ENCODE measurements around the gene PXDN. TPM values are rescaled to one million over a fixed set of nuclear protein-coding genes. Genes with fewer than 3 reads are reported as not detected.

Gene PXDN
- total and polyA plus RNA-seq, 2 donors (not counting 1 experiment from before 2014, with no cell fraction given), result 0.21 to 1.4 TPM

DNA sequence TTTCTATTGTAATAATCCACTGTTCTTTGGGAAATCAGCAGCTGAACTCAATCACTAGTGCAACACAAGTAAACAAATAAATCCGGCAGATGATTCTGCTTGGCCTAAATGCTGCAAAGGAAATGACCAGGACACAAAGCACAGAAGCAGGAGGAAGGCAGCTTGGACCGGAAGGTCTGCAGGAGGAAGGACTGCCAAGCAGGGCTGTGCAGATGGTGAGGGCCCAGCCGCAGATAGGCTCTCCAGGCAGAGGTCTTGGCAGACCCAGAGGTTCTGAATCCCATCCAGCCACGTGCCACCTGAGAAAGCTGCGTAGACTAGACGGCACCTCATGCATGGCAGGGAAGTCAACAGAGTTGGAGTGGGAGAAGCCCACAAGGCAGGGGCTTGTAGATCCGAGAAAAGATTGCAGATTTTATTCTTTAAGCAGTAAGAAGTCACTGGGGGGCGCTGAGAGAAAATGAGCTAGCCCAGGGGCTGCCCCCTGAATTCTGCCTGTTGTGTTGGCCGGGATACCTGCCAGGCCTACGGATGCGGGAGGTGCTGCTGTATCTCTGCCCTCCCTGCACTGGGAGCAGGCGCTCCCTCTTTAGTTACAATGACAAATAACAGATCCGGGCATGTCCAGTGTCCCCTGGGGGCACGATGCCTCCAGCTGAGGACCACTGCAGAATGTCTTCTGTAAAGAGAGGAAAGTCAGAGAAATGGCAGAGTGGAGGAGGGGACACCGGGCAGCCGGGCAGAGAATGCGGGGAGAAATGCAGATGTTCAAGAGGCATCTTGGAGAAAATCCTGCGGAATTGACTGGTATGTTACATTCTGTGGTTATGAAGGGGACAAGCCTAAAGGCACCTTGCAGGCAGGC is 153.5 kb downstream of the PXDN start:
- Histone ChIP-seq H3K27ac (ENCODE audit: low read length in 2 of 2) (no peak overlapping the region), H2AFZ (ENCODE audit: insufficient read depth, low read depth, low read length, poor library complexity, severe bottlenecking) (no peak overlapping the region), H3K4me2 (replicated peaks; ENCODE audit: low read depth, low read length, poor library complexity, severe bottlenecking) (no peak overlapping the region), H3K4me1 (ENCODE audit: control insufficient read depth in 2 of 2, insufficient read depth in 2 of 2, low read length in 2 of 2) (no peaks in the 10 kb centered on the region), H3K9me3 (ENCODE audit: control extremely low read depth in 1 of 3, control insufficient read depth in 2 of 3, insufficient read depth in 1 of 3, low read length in 2 of 3) (peaks cover 0 to 27% (median 0%) of the 10 kb centered on the region in 3 donors), H3K9ac (ENCODE audit: low read length) (no peak overlapping the region), H3K36me3 (replicated peaks in 1 of 2; ENCODE audit: control extremely low read depth in 1 of 2, control insufficient read depth in 1 of 2, extremely low read depth in 1 of 2, insufficient read depth in 2 of 2, low read length in 1 of 2) (no peaks in the 10 kb centered on the region), H4K20me1 (ENCODE audit: control insufficient read depth, insufficient read depth, low read length, poor library complexity, severe bottlenecking) (no peaks in the 10 kb centered on the region), H3K4me3 (ENCODE audit: control extremely low read depth in 1 of 5, extremely low read depth in 1 of 5, insufficient read depth in 1 of 5, low read depth in 2 of 5, low read length in 4 of 5) (no peak overlapping the region), H3K79me2 (ENCODE audit: control insufficient read depth, insufficient read depth, low read length) (no peaks in the 10 kb centered on the region), H3K27me3 (replicated peaks in 1 of 4; ENCODE audit: control extremely low read depth in 1 of 4, control insufficient read depth in 3 of 4, insufficient read depth in 4 of 4, low read length in 3 of 4) (peaks cover 0 to 41% (median 4%) of the 10 kb centered on the region in 4 experiments)
- Mint-ChIP-seq H3K4me3 (no peak overlapping the region), H3K4me1 (no peaks in the 10 kb centered on the region), H3K27me3 (peaks cover 19% of the 10 kb centered on the region), H3K27ac (no peak overlapping the region), H3K9me3 (ENCODE audit: insufficient read depth) (peaks cover 3% of the 10 kb centered on the region)
- no peak for TF ChIP-seq EZH2 (IDR thresholded peaks at IDR 0.05; ENCODE audit: borderline replicate concordance, insufficient read depth, low read depth, low read length, poor library complexity, severe bottlenecking)
- TF ChIP-seq, protein P1, sequence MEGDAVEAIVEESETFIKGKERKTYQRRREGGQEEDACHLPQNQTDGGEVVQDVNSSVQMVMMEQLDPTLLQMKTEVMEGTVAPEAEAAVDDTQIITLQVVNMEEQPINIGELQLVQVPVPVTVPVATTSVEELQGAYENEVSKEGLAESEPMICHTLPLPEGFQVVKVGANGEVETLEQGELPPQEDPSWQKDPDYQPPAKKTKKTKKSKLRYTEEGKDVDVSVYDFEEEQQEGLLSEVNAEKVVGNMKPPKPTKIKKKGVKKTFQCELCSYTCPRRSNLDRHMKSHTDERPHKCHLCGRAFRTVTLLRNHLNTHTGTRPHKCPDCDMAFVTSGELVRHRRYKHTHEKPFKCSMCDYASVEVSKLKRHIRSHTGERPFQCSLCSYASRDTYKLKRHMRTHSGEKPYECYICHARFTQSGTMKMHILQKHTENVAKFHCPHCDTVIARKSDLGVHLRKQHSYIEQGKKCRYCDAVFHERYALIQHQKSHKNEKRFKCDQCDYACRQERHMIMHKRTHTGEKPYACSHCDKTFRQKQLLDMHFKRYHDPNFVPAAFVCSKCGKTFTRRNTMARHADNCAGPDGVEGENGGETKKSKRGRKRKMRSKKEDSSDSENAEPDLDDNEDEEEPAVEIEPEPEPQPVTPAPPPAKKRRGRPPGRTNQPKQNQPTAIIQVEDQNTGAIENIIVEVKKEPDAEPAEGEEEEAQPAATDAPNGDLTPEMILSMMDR (IDR thresholded peaks at IDR 0.05), result no peak
- WGBS (ENCODE audit: insufficient coverage), result 88% methylated on average over 17 of the region's 18 CpGs
- POLR2A ChIA-PET, result no interaction called here
- CTCF ChIA-PET, result no interaction called here
- intact Hi-C loops (cut with micrococcal nuclease), result no loop called here
- ATAC-seq (ENCODE audit: low read depth) (no peak), DNase-seq (no peak)

DNA sequence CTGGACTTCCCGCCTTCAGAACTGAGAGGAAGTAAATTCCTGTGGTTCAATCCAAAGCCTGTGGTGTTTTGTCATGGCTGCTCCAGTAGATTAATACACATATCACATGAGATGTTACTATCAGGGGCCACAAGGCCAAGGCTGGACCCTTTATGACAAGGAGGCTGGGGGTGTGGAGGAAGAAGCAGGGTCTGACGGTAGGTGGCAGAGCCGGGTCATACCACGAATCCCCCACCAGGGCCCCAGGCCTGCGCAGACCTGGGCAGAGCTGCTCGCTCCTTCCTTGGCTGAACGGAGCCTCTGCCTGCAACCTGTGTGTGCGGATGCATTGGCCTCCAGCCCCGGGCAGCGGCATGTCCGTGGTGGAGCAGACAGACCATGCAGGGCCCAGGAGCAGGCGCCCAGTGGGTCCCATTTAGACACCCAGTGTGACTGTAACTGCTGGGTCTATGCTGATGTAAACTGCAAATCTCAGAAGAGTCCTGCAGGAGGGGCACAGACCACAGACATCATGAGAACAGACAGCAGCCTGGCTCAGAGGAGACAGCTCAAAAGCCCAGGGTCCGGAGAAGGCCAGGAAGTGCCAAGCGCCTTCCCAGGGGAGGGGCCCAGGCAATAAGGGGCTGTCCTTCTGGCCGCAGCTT is 155.2 kb downstream of the PXDN start:
- no peak overlapping the region for H3K27ac Mint-ChIP-seq
- no peak for ATAC-seq (ENCODE audit: low read depth)
- Histone ChIP-seq H3K9me3 (ENCODE audit: control extremely low read depth in 1 of 3, control insufficient read depth in 2 of 3, insufficient read depth in 1 of 3, low read length in 2 of 3) (peaks cover 0 to 18% (median 0%) of the 10 kb centered on the region in 3 donors), H3K4me3 (ENCODE audit: control extremely low read depth in 1 of 5, extremely low read depth in 1 of 5, insufficient read depth in 1 of 5, low read depth in 2 of 5, low read length in 4 of 5) (no peak overlapping the region), H4K20me1 (ENCODE audit: control insufficient read depth, insufficient read depth, low read length, poor library complexity, severe bottlenecking) (no peaks in the 10 kb centered on the region), H3K79me2 (ENCODE audit: control insufficient read depth, insufficient read depth, low read length) (no peaks in the 10 kb centered on the region), H3K9ac (ENCODE audit: low read length) (no peak overlapping the region), H3K27me3 (replicated peaks in 1 of 4; ENCODE audit: control extremely low read depth in 1 of 4, control insufficient read depth in 3 of 4, insufficient read depth in 4 of 4, low read length in 3 of 4) (peaks cover 0 to 41% (median 4%) of the 10 kb centered on the region in 4 experiments), H3K4me2 (replicated peaks; ENCODE audit: low read depth, low read length, poor library complexity, severe bottlenecking) (no peak overlapping the region), H2AFZ (ENCODE audit: insufficient read depth, low read depth, low read length, poor library complexity, severe bottlenecking) (no peak overlapping the region), H3K36me3 (replicated peaks in 1 of 2; ENCODE audit: control extremely low read depth in 1 of 2, control insufficient read depth in 1 of 2, extremely low read depth in 1 of 2, insufficient read depth in 2 of 2, low read length in 1 of 2) (no peaks in the 10 kb centered on the region), H3K4me1 (ENCODE audit: control insufficient read depth in 2 of 2, insufficient read depth in 2 of 2, low read length in 2 of 2) (no peaks in the 10 kb centered on the region), H3K27ac (ENCODE audit: low read length in 2 of 2) (no peak overlapping the region)
- peak; percentile 55 for DNase-seq
- 40% methylated on average over 15 of the region's 15 CpGs for WGBS (ENCODE audit: insufficient coverage)
- ChIA-PET CTCF (interaction anchor here (1.0 to 1.4 kb wide), 2 partner anchors 179 to 180 kb away, joined by 3 read pairs; no protein-coding TSS in a partner anchor), POLR2A (no interaction called here)
- peaks cover 19% of the 10 kb centered on the region for H3K27me3 Mint-ChIP-seq
- TF ChIP-seq EZH2 (IDR thresholded peaks at IDR 0.05; ENCODE audit: borderline replicate concordance, insufficient read depth, low read depth, low read length, poor library complexity, severe bottlenecking), result no peak
- TF ChIP-seq, protein P1 (IDR thresholded peaks at IDR 0.05), result peak; percentile 22
- H3K4me3 Mint-ChIP-seq, result no peak overlapping the region
- peaks cover 3% of the 10 kb centered on the region for H3K9me3 Mint-ChIP-seq (ENCODE audit: insufficient read depth)
- H3K4me1 Mint-ChIP-seq, result no peaks in the 10 kb centered on the region
- intact Hi-C loops (cut with micrococcal nuclease), result no loop called here
